SK-N-MC (cell line): ENCODE data around the gene ZNF407.

Source experiments
- DNase-seq: peaks from one replicate; pipeline ENCODE4 v3.0.0-alpha.2; 2011; ENCODE audit warnings: low read depth, low spot score
- H3K27ac ChIP-seq: fragments of 200-600 bp; sonication (generic); 2 replicates; pipeline ENCODE4 v1.5.1; 2016; ENCODE audit warnings: mixed run types
- H3K36me3 ChIP-seq: fragments of 200-600 bp; sonication (generic); 2 replicates; pipeline ENCODE4 v1.6.1; 2017; ENCODE audit warnings: antibody characterized with exemption, low read length, mixed read lengths; ENCODE audit not compliant: insufficient read depth
- H3K4me3 ChIP-seq: fragments of 200-600 bp; sonication (generic); 2 replicates; pipeline ENCODE4 v1.5.1; 2016
- H3K9ac ChIP-seq: fragments of 200-600 bp; sonication (generic); 2 replicates; pipeline ENCODE4 v1.8.0; 2017; ENCODE audit warnings: mixed run types, mixed read lengths; ENCODE audit not compliant: insufficient read length
- H3K9me3 ChIP-seq: fragments of 200-600 bp; sonication (generic); 2 replicates; pipeline ENCODE4 v1.6.1; 2017; ENCODE audit warnings: low read depth, mild to moderate bottlenecking, antibody characterized with exemption, low read length, moderate library complexity, mixed read lengths
- EZH2 ChIP-seq: fragments of 200-600 bp; sonication (generic); IDR thresholded peaks from one replicate; pipeline ENCODE4 v1.6.1; 2017; ENCODE audit warnings: antibody characterized with exemption
- FOXP2 ChIP-seq: optimal IDR thresholded peaks from 2 replicates; pipeline ENCODE3; 2011; ENCODE audit warnings: mild to moderate bottlenecking, moderate library complexity; ENCODE audit not compliant: insufficient read depth; ENCODE audit errors: extremely low read length, control extremely low read depth
- POLR2AphosphoS5 ChIP-seq: IDR thresholded peaks from 2 replicates; pipeline ENCODE4 v1.6.1; 2012; ENCODE audit warnings: mild to moderate bottlenecking, low read depth, low read length, borderline replicate concordance

The ZNF407 gene

DNA sequence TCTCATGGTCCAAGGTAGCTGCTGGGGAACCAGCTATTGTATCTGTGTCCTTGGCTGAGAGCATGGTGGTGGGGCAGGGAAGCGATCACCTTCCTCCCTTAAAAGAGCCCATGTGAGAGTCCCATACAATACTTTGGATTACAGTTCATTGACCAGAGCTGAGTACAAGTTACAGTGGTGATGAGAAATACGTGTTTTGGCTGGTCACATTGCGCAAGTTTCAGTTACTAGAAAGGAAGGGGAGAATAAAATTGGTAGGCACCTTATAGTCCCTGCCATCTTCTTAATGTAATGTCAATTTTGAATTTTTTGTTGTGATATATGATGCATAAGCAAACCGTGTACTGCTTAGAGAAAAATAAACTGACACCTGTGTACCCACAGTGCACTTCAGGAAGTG, 67.7 kb downstream of the ZNF407 start:
- Histone ChIP-seq H3K27ac (no peak overlapping the region), H3K9me3 (no peaks in the 10 kb centered on the region), H3K36me3 (no peaks in the 10 kb centered on the region), H3K4me3 (no peak overlapping the region), H3K9ac (no peak overlapping the region)
- DNase-seq = no peak
- TF ChIP-seq FOXP2 (no peak), POLR2AphosphoS5 (no peak), EZH2 (no peak)

DNA sequence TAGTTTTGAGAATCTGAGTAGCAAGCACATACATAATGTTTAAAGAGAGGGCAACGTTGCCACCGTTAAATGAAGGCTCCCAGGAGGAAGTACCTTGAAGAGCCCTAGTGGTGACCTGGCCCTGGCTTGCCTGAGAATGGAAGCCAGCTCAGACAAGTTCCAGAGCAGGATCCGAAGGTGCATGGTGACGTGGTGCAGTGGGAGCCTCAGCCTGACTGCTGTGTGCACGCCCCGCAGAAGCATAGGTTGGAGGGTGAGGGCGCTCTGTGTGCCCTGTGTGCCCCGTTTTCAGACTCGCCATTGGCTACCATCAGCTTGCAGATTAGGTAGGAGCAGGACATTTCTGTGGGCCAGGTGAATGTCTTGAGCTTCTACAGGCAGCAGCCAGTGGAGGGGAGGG, 68.2 kb downstream of the ZNF407 start:
- Histone ChIP-seq H3K9ac (no peak overlapping the region), H3K27ac (no peak overlapping the region), H3K9me3 (no peaks in the 10 kb centered on the region), H3K36me3 (no peaks in the 10 kb centered on the region), H3K4me3 (no peak overlapping the region)
- TF ChIP-seq EZH2 = no peak
- no peak for TF ChIP-seq FOXP2
- no peak for TF ChIP-seq POLR2AphosphoS5
- DNase-seq = no peak

DNA sequence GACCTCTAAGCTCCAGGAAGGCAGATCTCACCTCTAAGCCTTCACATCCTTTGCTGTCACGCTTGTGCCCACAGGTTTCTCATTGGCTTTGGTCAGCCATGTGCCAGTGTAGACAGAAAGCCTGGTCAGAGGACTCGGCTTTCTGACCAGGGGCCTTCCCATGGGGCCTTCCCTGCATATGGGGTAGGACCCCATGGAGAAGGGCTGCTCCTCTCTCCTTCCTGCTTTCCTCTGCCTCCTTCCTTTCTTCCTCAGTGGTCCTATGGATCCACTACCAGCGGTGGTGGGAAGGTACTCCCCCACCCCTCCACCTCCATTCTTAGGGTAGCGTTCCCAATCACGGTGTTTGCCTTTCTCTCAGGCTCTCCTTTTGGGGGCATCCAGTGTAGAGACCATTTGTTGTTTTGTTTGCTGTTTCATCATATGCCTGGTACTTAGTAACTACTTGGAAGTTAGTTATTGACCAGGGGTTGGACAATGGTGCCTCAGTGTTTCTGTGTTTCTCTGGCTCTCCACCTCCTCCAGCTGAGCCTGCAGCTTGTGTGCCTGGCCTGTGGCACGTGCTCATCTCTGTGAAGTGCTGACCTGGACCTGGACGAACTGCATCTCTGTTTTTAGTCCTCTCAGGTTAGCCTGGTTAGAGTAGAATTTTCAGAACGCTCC, 71.6 kb downstream of the ZNF407 start:
- Histone ChIP-seq H3K9ac (no peak overlapping the region), H3K9me3 (no peaks in the 10 kb centered on the region), H3K27ac (no peak overlapping the region), H3K36me3 (no peaks in the 10 kb centered on the region), H3K4me3 (no peak overlapping the region)
- DNase-seq = no peak
- TF ChIP-seq EZH2 = no peak
- no peak for TF ChIP-seq POLR2AphosphoS5
- no peak for TF ChIP-seq FOXP2

DNA sequence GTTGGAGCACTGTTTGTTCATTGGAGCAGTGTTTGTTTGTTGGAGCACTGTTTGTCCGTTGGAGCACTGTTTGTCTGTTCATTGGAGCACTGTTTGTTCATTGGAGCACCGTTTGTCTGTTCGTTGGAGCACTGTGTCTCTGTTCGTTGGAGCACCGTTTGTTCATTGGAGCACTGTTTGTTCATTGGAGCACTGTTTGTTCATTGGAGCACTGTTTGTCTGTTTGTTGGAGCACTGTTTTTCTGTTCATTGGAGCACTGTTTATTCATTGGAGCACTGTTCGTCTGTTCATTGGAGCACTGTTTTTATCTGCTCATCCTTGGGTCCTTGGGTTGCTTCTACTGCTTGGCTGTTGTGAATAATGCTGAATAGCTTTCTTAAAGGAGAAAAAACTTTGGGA, 74.7 kb downstream of the ZNF407 start:
- no peak for DNase-seq
- no peak for TF ChIP-seq EZH2
- no peak for TF ChIP-seq FOXP2
- no peak for TF ChIP-seq POLR2AphosphoS5
- Histone ChIP-seq H3K4me3 (no peak overlapping the region), H3K9me3 (no peaks in the 10 kb centered on the region), H3K9ac (no peak overlapping the region), H3K36me3 (peaks cover 3% of the 10 kb centered on the region; the same call in 1 of the 2 replicates), H3K27ac (no peak overlapping the region)

DNA sequence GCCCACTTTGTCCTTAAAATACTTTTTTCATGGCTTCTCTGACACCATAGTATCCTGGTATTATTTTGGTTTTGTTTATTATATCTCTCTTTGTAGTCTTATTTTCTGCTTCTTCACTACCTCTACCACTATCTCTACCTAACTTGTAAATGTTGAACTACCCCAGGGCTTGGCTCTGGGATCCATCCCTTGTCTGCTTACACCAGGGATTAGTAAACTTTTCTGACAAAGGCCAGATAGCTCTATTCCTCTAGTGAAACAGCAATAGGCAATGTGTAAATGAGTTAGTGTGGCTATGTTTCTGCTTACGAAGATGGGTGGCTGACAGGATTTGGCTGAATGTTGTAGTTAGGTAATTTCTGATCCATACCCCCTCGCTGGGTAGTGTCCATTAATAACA, 76.8 kb downstream of the ZNF407 start:
- Histone ChIP-seq H3K36me3 (peaks cover 3% of the 10 kb centered on the region; the same call in 1 of the 2 replicates), H3K9me3 (no peaks in the 10 kb centered on the region), H3K4me3 (no peak overlapping the region), H3K9ac (no peak overlapping the region), H3K27ac (no peak overlapping the region)
- DNase-seq = no peak
- TF ChIP-seq EZH2 (no peak), FOXP2 (no peak), POLR2AphosphoS5 (no peak)

DNA sequence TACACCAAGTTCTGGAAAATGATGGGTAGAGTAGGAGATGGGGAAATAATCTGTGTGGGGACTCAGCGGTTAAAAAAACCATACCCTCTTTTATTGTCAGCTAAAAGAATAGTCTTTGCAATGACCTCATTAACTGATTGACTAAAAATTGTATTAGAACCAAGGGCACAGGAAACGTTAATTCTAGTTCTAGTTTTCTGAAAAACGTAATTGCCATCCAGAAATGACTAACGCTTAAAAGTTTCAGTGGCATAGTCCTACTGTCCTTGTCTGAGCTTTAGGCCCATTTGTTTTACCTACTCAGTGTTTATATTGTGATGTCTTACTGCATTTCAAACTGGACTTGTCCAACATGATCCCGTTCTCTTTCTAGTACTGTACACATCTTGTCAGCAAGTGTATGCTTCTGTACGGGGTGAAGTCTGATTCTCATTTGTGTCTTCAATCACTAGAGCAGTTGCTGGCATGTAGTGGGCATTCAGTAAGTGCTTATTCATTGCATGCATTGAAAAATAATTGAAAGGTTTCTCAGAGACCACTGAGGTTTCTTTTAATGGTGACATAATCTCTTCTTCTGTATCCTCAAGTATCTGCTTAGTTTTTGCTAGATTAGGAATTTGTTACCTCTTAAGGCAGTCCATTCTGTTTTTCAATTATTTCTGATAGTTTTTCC, 81.5 kb downstream of the ZNF407 start:
- TF ChIP-seq EZH2 = no peak
- no peak for TF ChIP-seq POLR2AphosphoS5
- TF ChIP-seq FOXP2 = no peak
- Histone ChIP-seq H3K9me3 (no peaks in the 10 kb centered on the region), H3K4me3 (no peak overlapping the region), H3K27ac (no peak overlapping the region), H3K9ac (no peak overlapping the region), H3K36me3 (peaks cover 3% of the 10 kb centered on the region; the same call in 1 of the 2 replicates)
- DNase-seq = no peak

DNA sequence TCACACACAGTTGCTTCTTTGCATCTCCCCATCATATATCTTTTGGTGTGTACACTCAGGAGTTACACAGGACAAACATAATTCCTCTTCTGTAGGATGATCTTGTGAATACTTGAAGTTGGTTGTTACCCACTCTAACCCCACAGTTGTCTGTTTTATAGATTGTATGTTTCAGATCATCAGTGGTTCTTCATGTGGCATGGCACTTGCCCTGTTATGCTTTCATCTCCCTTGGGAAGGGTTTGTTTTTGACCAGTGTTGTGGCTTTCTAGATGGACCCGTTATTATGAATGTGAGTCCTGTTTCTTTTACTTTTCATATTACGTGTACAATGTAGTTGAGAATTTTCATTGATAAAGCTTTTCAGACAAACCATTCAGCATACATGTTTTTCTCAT, 82.0 kb downstream of the ZNF407 start:
- no peak overlapping the region for H3K4me3 ChIP-seq
- no peak for TF ChIP-seq EZH2
- no peak for TF ChIP-seq POLR2AphosphoS5
- no peak for TF ChIP-seq FOXP2
- H3K36me3 ChIP-seq = peaks cover 3% of the 10 kb centered on the region; the same call in 1 of the 2 replicates
- H3K27ac ChIP-seq = no peak overlapping the region
- H3K9ac ChIP-seq = no peak overlapping the region
- no peaks in the 10 kb centered on the region for H3K9me3 ChIP-seq
- DNase-seq = no peak

DNA sequence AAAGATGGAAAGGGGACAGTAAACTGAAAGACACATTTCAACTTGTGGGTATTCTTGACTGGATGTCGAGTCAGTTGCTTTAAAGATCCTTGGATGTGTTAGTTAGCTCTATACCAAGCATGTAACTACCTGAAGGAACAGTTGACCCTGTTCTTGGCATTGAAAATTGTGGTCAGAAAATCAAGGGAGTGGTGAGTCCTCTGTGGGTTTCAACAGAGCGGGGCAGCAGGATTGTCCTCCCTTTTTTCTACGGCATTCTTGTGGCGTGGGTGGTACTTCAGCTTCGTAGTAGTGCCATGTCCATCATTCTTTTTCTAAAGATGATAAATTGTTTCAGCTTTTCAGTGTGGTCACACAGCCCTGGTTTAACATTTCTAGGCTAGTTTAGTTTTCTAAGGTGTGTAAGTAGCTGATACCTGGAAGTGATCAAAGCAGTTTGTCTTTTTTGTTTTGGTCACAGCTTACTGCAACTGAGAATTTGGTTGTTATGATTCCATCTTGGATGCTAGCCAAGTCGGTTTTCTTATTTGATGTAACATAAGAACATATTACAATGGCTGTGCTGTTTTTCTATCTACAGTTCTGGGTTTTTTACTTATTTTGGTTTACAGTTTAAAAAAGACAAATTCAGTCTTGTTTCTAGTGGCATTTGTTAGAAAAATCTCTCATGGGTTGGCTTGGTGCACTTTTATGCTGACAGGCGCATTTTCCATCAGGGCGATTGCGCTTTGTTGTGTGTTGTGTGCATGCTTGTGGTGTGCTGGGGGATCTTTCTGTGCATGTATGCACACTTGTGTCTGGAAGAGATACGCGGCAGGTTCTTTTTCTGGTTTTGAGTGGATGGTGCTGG, 84.7 kb downstream of the ZNF407 start:
- H3K36me3 ChIP-seq = no peaks in the 10 kb centered on the region; the same call in 1 of the 2 replicates
- no peak for TF ChIP-seq EZH2
- TF ChIP-seq FOXP2 = no peak
- no peak for TF ChIP-seq POLR2AphosphoS5
- DNase-seq = no peak

DNA sequence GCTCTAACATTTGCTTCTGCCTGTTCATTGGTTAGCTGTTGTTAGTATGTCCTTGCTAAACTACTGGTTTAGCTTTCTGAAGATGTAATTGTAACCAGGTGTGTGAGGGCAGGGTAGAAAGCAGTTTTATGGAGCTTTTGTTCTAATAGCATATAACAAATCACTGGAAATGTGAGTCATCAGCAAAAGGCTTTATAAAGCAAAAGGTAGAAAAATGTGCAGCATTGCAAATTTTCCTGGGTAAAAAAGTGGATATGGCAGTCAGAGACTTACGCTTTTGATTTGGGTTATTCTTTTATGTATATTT, 85.3 kb downstream of the ZNF407 start:
- Histone ChIP-seq H3K27ac (no peak overlapping the region), H3K9ac (no peak overlapping the region), H3K9me3 (no peaks in the 10 kb centered on the region), H3K36me3 (no peaks in the 10 kb centered on the region; the same call in 1 of the 2 replicates), H3K4me3 (no peak overlapping the region)
- DNase-seq = no peak
- no peak for TF ChIP-seq POLR2AphosphoS5

More for the DNA sequence above, 84.7 kb downstream of the ZNF407 start:
- no peaks in the 10 kb centered on the region for H3K9me3 ChIP-seq
- H3K9ac ChIP-seq = no peak overlapping the region
- H3K27ac ChIP-seq = no peak overlapping the region
- H3K4me3 ChIP-seq = no peak overlapping the region
